ENCODE measurements around the gene DNAAF6.
"Not testable (repeated sequence)": the region's sequence is repeated elsewhere in the genome, so short reads cannot be mapped to it uniquely, and the experiment has no call there.

Gene DNAAF6

DNA sequence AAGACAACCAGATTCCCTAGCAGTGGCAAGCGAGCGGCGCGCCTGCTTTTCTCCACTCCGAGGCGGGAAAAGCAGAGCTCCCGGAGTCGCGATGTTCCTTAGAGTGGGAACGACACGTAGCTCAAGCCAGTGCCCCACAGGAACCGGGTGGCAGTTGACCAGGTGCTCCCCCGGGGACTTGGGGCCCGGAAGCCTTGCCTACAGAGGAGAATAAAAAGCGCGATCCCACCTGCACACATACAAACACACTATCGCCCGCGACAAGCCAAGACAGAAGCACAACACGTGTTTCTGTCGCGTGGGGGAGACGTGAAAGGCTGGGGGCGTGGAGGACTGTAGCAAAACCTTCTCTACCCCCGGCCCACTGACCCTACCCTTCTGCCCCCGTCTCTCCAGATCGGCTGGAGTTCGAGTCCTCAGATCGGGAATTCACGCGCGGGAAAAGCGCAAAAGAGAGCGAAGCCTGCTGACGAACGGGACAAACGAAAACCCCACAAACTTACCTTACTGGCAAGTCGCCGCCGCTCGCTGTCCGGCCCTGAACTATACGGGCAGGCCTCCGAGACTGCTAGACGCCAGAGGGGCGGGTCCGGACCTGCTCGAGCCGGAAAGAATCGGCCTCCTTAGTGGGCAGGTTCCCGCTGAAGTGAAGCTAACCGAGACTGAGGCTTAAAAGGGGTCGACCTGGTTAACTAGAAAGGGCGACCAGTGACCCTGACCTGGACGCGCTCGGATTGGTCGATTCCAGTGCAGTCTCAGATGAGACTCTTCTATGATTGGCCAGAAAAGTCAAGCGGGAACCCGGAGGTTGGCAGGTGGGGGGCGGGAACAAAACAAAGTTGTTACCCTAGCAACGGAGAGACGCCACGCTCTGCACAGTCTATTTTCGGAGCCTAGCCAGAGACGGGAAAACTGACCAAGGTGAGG, at the start of gene DNAAF6, which contains the start of gene NUP62CL:
DNAAF6 (plus strand) TSS at position 842 of the 927 bp plus-strand sequence. CDS start 6,265 bp downstream, outside the sequence.
NUP62CL (minus strand) TSS at position 664 of the 927 bp plus-strand sequence. CDS start 31,287 bp downstream, outside the sequence.
- DNase-seq (ENCODE audit: low read depth in 2 of 2) = peak; percentile 13 to 23

- not testable (repeated sequence) for DNase-seq (ENCODE audit: low read depth in 2 of 2)
These were observed 48.8 kb upstream of the DNAAF6 start for GRCh38 chrX:107157618-107158017.

- DNase-seq (ENCODE audit: low read depth in 2 of 2) = no peak
These were observed 39.1 kb upstream of the DNAAF6 start for GRCh38 chrX:107167163-107167921.

GRCh38 chrX:107168257-107168656, 38.2 kb upstream of the DNAAF6 start:
- no peak for DNase-seq (ENCODE audit: low read depth in 2 of 2)

GRCh38 chrX:107168712-107169111, 37.7 kb upstream of the DNAAF6 start:
- DNase-seq (ENCODE audit: low read depth in 2 of 2) = no peak

- DNase-seq (ENCODE audit: low read depth in 2 of 2) = no peak
These were observed 34.9 kb upstream of the DNAAF6 start for GRCh38 chrX:107171369-107172102.

- no peak for DNase-seq (ENCODE audit: low read depth in 2 of 2)
These were observed 9.1 kb upstream of the DNAAF6 start for GRCh38 chrX:107197319-107197718.

DNA sequence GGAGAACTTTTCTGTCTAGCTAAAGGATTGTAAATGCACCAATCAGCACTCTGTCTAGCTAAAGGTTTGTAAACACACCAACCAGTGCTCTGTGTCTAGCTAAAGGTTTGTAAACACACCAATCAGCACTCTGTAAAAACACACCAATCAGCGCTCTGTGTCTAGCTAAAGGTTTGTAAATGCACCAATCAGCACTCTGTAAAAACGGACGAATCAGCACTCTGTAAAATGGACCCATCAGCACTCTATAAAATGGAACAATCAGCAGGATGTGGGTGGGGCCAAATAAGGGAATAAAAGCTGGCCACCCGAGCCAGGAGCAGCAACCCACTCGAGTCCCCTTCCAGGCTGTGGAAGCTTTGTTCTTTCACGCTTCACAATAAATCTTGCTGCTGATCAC, 8.3 kb upstream of the DNAAF6 start:
- DNase-seq (ENCODE audit: low read depth in 2 of 2) = not testable (repeated sequence)

DNA sequence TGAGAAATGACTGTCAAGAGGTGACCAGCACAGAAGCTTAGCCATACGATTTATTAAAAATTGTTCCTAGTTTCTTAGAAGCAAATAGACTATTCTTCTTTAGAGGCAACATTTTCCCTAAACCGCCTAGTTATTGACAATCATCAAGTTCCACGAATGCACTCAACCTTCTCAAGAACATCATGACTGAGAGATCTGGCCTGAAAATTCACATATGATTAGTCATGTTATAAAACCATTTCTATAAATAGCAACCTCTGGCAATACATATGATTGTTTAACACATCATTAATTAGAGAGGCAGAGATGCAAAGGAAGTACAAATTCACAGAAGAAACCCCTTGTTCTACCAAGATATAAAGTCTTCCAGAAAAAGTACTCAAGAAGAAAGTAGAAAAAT, 6.9 kb upstream of the DNAAF6 start:
- no peak for DNase-seq (ENCODE audit: low read depth in 2 of 2)

- no peak for DNase-seq (ENCODE audit: low read depth in 2 of 2)
These were observed 2.3 kb upstream of the DNAAF6 start for GRCh38 chrX:107204068-107204605.

DNA sequence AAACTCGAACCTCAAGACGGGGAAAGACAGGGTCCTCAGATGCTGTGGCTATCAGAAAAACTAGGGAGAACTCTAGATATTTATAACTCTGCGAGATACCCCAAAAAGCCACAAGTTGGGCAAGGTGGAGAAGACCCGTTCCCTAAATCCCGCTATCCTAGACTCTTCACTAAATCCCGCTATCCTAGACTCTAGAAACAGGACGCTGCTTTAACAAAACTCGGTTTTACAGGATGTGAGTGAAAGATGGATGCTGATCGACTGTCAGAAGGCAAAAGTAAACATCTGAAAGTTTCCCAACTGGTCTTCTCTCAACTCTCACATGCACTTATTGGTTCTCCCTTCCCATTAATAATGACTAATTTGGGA, 270 bp downstream of the DNAAF6 start:
- no peak for DNase-seq (ENCODE audit: low read depth in 2 of 2)

DNA sequence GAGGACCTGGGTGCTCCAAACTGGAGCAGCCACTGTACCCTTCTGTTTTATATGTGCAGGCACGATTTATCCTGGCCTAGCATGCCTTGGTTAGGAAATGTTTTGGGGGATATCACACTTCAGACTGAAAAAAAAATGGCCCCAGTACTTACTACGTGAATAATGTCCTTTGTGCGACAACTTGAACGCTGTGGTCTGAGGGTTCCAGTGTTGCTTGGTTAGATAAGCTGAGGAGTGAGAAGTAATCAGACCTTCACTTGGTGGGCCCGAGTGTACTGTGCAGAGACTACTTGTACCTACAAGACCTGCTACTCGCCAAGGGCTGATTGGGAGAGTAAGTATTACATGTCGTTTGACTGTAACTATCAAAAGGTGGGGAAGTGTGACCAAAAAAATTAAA, 678 bp downstream of the DNAAF6 start:
- no peak for DNase-seq (ENCODE audit: low read depth in 2 of 2)

DNA sequence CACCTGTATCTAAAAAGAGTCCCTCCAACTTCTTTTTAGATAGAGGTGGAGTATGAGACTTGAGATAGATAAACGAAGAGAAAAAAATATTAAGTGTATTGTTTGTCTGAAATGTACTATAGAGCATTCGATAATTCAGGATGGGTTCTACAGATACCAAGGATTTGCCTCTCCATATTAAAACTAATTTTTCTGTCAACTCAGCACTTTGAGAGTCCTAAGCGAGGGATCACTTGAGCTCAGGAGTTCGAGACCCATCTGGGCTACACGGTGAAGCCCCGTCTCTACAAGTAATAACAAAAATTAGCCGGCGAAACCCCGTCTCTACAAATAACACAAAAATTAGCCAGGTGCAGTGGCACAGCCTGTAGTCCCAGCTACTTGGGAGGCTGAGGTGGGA, 1.5 kb downstream of the DNAAF6 start:
- DNase-seq (ENCODE audit: low read depth in 2 of 2) = no peak

DNA sequence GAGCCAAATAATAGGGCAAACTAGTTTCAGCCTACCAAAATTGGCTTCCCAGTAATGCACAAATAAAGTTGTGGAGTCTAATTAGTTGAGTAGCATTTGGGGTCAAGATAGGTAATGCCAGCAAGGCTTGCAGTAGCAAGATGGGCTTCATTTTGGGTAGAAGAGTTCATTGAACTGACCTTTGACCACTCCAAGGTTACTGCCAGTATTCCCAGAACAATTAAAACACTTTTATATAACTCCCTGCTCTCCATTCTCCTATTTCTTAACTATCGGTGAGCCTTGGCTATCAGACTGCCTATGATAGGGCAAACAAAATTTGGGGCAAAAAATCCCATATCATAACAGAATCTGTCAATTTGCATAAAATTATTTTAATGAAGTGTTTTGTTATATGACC, 7.1 kb downstream of the DNAAF6 start:
- no peak for DNase-seq (ENCODE audit: low read depth in 2 of 2)

DNA sequence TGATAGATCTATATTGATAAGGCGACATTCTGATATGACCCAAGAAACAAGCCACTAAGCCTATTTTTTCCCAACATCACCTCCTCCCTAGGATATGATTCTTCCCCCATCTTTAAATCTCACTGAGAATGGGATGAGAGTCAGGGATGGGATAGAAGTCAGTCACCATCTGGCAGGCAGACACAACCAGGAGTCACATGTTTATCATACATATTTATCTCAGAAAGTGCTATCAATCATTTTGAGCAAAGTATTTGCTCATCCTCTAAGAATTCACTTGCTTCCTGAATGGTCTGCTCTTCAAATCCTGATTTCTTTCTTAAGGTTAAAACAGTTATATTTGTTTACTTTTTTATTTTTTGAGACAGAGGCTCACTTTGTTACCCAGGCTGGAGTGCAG, 20.3 kb downstream of the DNAAF6 start:
- no peak for DNase-seq (ENCODE audit: low read depth in 2 of 2)

DNA sequence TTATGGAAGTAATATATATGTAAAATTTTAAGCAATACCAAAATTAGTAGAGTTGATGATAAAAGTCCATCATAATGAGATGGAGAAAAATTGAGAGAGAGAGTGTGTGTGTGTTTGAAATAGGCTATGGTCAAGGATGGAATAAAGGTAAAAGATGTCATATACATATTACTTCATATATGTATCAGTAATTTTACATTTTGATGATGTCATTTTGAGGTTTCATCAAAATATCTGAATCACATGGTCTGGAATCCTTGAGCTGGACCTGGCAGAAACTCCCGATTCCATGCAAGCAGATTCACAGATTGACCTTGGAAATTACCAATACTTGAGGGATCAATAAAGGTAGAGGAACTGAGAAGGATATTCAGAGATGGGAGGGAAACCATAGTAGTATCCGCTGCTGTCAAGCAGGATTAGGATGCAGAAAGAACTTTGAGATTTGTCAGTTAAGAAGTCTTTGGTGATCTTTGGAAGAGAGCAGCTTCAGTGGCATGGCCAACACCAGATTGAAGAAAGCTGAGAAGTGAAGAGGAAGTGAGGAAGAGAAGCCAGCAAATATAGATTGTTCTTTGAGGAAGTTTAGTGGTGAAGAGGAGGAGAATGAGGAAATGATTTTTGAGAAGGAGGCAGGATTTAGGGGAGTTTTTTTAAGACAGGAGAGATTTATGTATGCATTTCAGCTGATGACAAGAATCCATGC, 21.5 kb downstream of the DNAAF6 start:
- DNase-seq (ENCODE audit: low read depth in 2 of 2) = no peak

GRCh38 chrX:107228486-107228819, 22.0 kb downstream of the DNAAF6 start:
- DNase-seq (ENCODE audit: low read depth in 2 of 2) = no peak

DNA sequence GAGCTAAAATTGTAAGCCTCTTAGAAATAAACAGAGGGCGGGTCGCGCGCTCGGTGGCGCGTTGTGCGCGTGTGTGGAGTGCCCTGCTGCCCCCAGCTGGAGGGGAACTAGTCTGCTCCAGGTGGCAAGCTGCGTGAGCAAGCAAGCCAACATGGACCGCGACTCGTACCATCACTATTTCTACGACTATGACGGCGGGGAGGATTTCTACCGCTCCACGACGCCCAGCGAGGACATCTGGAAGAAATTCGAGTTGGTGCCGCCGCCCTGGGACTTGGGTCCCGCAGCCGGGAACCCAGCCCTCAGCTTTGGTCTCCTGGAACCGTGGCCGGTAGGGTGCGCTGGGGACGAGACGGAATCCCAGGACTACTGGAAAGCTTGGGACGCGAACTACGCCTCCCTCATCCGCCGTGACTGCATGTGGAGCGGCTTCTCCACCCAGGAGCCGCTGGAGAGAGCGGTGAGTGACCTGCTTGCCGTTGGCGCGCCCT, 66.1 kb downstream of the DNAAF6 start:
- DNase-seq (ENCODE audit: low read depth in 2 of 2) = no peak

- DNase-seq (ENCODE audit: low read depth in 2 of 2) = no peak
These were observed 67.4 kb downstream of the DNAAF6 start for GRCh38 chrX:107273795-107274194.

DNA sequence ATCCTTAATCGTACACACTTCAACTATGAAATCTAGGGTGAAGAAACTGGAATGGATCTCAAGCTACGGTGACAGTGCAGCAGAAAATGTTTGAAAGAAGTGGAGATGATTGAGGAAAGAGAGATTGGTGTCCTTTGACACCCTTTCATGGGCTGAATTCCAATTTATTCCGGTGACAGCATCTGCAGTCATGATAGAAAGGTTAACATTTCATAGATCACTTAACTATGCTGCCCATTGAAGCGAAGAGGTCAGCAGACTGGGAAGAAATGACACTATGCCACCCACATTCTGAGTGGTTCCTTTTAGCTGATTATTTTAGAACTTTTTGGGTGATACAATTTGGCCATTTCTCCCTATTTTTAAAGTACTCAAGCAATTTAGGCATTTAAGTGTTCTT, 82.3 kb downstream of the DNAAF6 start:
- DNase-seq (ENCODE audit: low read depth in 2 of 2) = no peak

DNA sequence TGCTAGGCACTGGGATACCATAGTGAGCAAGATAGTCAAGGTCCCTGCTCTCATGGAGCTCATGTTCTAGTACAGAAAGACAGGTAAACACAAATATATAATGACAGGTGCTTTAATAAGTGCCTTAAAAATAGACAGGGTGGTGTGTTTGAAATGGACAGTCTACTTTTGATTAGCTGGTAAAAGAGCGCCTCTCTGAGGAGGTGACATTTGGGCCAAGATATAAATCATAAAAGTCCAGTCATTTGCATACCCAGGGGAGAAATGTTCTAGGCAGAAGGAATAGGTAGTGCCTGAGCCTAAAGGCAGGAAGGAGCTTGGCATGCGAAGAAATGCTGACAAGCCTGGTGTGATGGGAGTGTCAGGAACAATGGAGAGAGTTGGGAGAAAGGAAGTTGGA, 83.6 kb downstream of the DNAAF6 start:
- DNase-seq (ENCODE audit: low read depth in 2 of 2) = no peak
